ENCODE results near the gene LHX1.

LHX1 gene

GRCh38 chr17:36971508-36971907 is 34.2 kb downstream of the LHX1 start:
- Histone ChIP-seq H3K27ac (ENCODE audit: insufficient read depth, low read length, poor library complexity, severe bottlenecking) (no peak overlapping the region), H3K27me3 (replicated peaks; ENCODE audit: control insufficient read depth, insufficient read depth, low read length, poor library complexity, severe bottlenecking) (no peaks in the 10 kb centered on the region), H3K4me3 (ENCODE audit: insufficient read depth, low read depth, low read length, poor library complexity, severe bottlenecking) (no peak overlapping the region), H3K9me3 (ENCODE audit: control insufficient read depth, low read length) (no peaks in the 10 kb centered on the region), H3K36me3 (ENCODE audit: control insufficient read depth, insufficient read depth, low read length) (peaks cover 6% of the 10 kb centered on the region), H3K4me1 (ENCODE audit: control insufficient read depth, insufficient read depth, low read length, poor library complexity, severe bottlenecking) (no peaks in the 10 kb centered on the region)
- no peak for DNase-seq

GRCh38 chr17:36972186-36972700 is 35.0 kb downstream of the LHX1 start:
- Histone ChIP-seq H3K4me1 (ENCODE audit: control insufficient read depth, insufficient read depth, low read length, poor library complexity, severe bottlenecking) (no peaks in the 10 kb centered on the region), H3K4me3 (ENCODE audit: insufficient read depth, low read depth, low read length, poor library complexity, severe bottlenecking) (no peak overlapping the region), H3K27ac (ENCODE audit: insufficient read depth, low read length, poor library complexity, severe bottlenecking) (no peak overlapping the region), H3K9me3 (ENCODE audit: control insufficient read depth, low read length) (no peaks in the 10 kb centered on the region), H3K27me3 (replicated peaks; ENCODE audit: control insufficient read depth, insufficient read depth, low read length, poor library complexity, severe bottlenecking) (no peaks in the 10 kb centered on the region), H3K36me3 (ENCODE audit: control insufficient read depth, insufficient read depth, low read length) (peaks cover 6% of the 10 kb centered on the region)
- no peak for DNase-seq

GRCh38 chr17:36972905-36973304 is 35.6 kb downstream of the LHX1 start:
- Histone ChIP-seq H3K4me3 (ENCODE audit: insufficient read depth, low read depth, low read length, poor library complexity, severe bottlenecking) (no peak overlapping the region), H3K9me3 (ENCODE audit: control insufficient read depth, low read length) (no peaks in the 10 kb centered on the region), H3K36me3 (ENCODE audit: control insufficient read depth, insufficient read depth, low read length) (peaks cover under 1% of the 10 kb centered on the region), H3K4me1 (ENCODE audit: control insufficient read depth, insufficient read depth, low read length, poor library complexity, severe bottlenecking) (no peaks in the 10 kb centered on the region), H3K27me3 (replicated peaks; ENCODE audit: control insufficient read depth, insufficient read depth, low read length, poor library complexity, severe bottlenecking) (no peaks in the 10 kb centered on the region), H3K27ac (ENCODE audit: insufficient read depth, low read length, poor library complexity, severe bottlenecking) (no peak overlapping the region)
- no peak for DNase-seq

GRCh38 chr17:36975922-36976515 is 38.7 kb downstream of the LHX1 start:
- H3K27me3 ChIP-seq (replicated peaks; ENCODE audit: control insufficient read depth, insufficient read depth, low read length, poor library complexity, severe bottlenecking) = no peaks in the 10 kb centered on the region
- no peak overlapping the region for H3K4me3 ChIP-seq (ENCODE audit: insufficient read depth, low read depth, low read length, poor library complexity, severe bottlenecking)
- no peak for DNase-seq
- no peaks in the 10 kb centered on the region for H3K4me1 ChIP-seq (ENCODE audit: control insufficient read depth, insufficient read depth, low read length, poor library complexity, severe bottlenecking)
- H3K36me3 ChIP-seq (ENCODE audit: control insufficient read depth, insufficient read depth, low read length) = no peaks in the 10 kb centered on the region
- no peaks in the 10 kb centered on the region for H3K9me3 ChIP-seq (ENCODE audit: control insufficient read depth, low read length)
- H3K27ac ChIP-seq (ENCODE audit: insufficient read depth, low read length, poor library complexity, severe bottlenecking) = no peak overlapping the region

- no peaks in the 10 kb centered on the region for H3K27me3 ChIP-seq (replicated peaks; ENCODE audit: control insufficient read depth, insufficient read depth, low read length, poor library complexity, severe bottlenecking)
- no peaks in the 10 kb centered on the region for H3K4me1 ChIP-seq (ENCODE audit: control insufficient read depth, insufficient read depth, low read length, poor library complexity, severe bottlenecking)
- no peak overlapping the region for H3K27ac ChIP-seq (ENCODE audit: insufficient read depth, low read length, poor library complexity, severe bottlenecking)
- H3K36me3 ChIP-seq (ENCODE audit: control insufficient read depth, insufficient read depth, low read length) = no peaks in the 10 kb centered on the region
- no peak for DNase-seq
- no peaks in the 10 kb centered on the region for H3K9me3 ChIP-seq (ENCODE audit: control insufficient read depth, low read length)
- no peak overlapping the region for H3K4me3 ChIP-seq (ENCODE audit: insufficient read depth, low read depth, low read length, poor library complexity, severe bottlenecking)
Observed at GRCh38 chr17:36977066-36977465, 39.8 kb downstream of the LHX1 start.

GRCh38 chr17:36977568-36977967 is 40.3 kb downstream of the LHX1 start:
- no peaks in the 10 kb centered on the region for H3K9me3 ChIP-seq (ENCODE audit: control insufficient read depth, low read length)
- H3K27me3 ChIP-seq (replicated peaks; ENCODE audit: control insufficient read depth, insufficient read depth, low read length, poor library complexity, severe bottlenecking) = no peaks in the 10 kb centered on the region
- no peaks in the 10 kb centered on the region for H3K4me1 ChIP-seq (ENCODE audit: control insufficient read depth, insufficient read depth, low read length, poor library complexity, severe bottlenecking)
- H3K27ac ChIP-seq (ENCODE audit: insufficient read depth, low read length, poor library complexity, severe bottlenecking) = no peak overlapping the region
- no peak overlapping the region for H3K4me3 ChIP-seq (ENCODE audit: insufficient read depth, low read depth, low read length, poor library complexity, severe bottlenecking)
- H3K36me3 ChIP-seq (ENCODE audit: control insufficient read depth, insufficient read depth, low read length) = no peaks in the 10 kb centered on the region
- no peak for DNase-seq

- H3K9me3 ChIP-seq (ENCODE audit: control insufficient read depth, low read length) = no peaks in the 10 kb centered on the region
- no peak for DNase-seq
- no peak overlapping the region for H3K27ac ChIP-seq (ENCODE audit: insufficient read depth, low read length, poor library complexity, severe bottlenecking)
- H3K27me3 ChIP-seq (replicated peaks; ENCODE audit: control insufficient read depth, insufficient read depth, low read length, poor library complexity, severe bottlenecking) = no peaks in the 10 kb centered on the region
- no peak overlapping the region for H3K4me3 ChIP-seq (ENCODE audit: insufficient read depth, low read depth, low read length, poor library complexity, severe bottlenecking)
- H3K36me3 ChIP-seq (ENCODE audit: control insufficient read depth, insufficient read depth, low read length) = no peaks in the 10 kb centered on the region
- no peaks in the 10 kb centered on the region for H3K4me1 ChIP-seq (ENCODE audit: control insufficient read depth, insufficient read depth, low read length, poor library complexity, severe bottlenecking)
Observed at GRCh38 chr17:36978810-36979564, 41.7 kb downstream of the LHX1 start.

- Histone ChIP-seq H3K27ac (ENCODE audit: insufficient read depth, low read length, poor library complexity, severe bottlenecking) (no peak overlapping the region), H3K9me3 (ENCODE audit: control insufficient read depth, low read length) (no peaks in the 10 kb centered on the region), H3K27me3 (replicated peaks; ENCODE audit: control insufficient read depth, insufficient read depth, low read length, poor library complexity, severe bottlenecking) (no peaks in the 10 kb centered on the region), H3K36me3 (ENCODE audit: control insufficient read depth, insufficient read depth, low read length) (no peaks in the 10 kb centered on the region), H3K4me3 (ENCODE audit: insufficient read depth, low read depth, low read length, poor library complexity, severe bottlenecking) (no peak overlapping the region), H3K4me1 (ENCODE audit: control insufficient read depth, insufficient read depth, low read length, poor library complexity, severe bottlenecking) (no peaks in the 10 kb centered on the region)
- DNase-seq = no peak
Observed at GRCh38 chr17:36979565-36979941, 42.3 kb downstream of the LHX1 start.

- H3K27me3 ChIP-seq (replicated peaks; ENCODE audit: control insufficient read depth, insufficient read depth, low read length, poor library complexity, severe bottlenecking) = no peaks in the 10 kb centered on the region
Observed at GRCh38 chr17:36980280-36980761, 43.0 kb downstream of the LHX1 start.

GRCh38 chr17:36983618-36984017 is 46.3 kb downstream of the LHX1 start:
- H3K9me3 ChIP-seq (ENCODE audit: control insufficient read depth, low read length) = no peaks in the 10 kb centered on the region
- peaks cover 27% of the 10 kb centered on the region for H3K36me3 ChIP-seq (ENCODE audit: control insufficient read depth, insufficient read depth, low read length)
- H3K27me3 ChIP-seq (replicated peaks; ENCODE audit: control insufficient read depth, insufficient read depth, low read length, poor library complexity, severe bottlenecking) = no peaks in the 10 kb centered on the region
- H3K4me3 ChIP-seq (ENCODE audit: insufficient read depth, low read depth, low read length, poor library complexity, severe bottlenecking) = no peak overlapping the region
- H3K4me1 ChIP-seq (ENCODE audit: control insufficient read depth, insufficient read depth, low read length, poor library complexity, severe bottlenecking) = no peaks in the 10 kb centered on the region
- H3K27ac ChIP-seq (ENCODE audit: insufficient read depth, low read length, poor library complexity, severe bottlenecking) = no peak overlapping the region
- DNase-seq = no peak

More at GRCh38 chr17:36980280-36980761, 43.0 kb downstream of the LHX1 start:
- Histone ChIP-seq H3K9me3 (ENCODE audit: control insufficient read depth, low read length) (no peaks in the 10 kb centered on the region), H3K27ac (ENCODE audit: insufficient read depth, low read length, poor library complexity, severe bottlenecking) (no peak overlapping the region), H3K4me1 (ENCODE audit: control insufficient read depth, insufficient read depth, low read length, poor library complexity, severe bottlenecking) (no peaks in the 10 kb centered on the region), H3K4me3 (ENCODE audit: insufficient read depth, low read depth, low read length, poor library complexity, severe bottlenecking) (no peak overlapping the region), H3K36me3 (ENCODE audit: control insufficient read depth, insufficient read depth, low read length) (no peaks in the 10 kb centered on the region)
- no peak for DNase-seq

Data from effector memory CD4-positive, alpha-beta T cell (primary cell).